ENCODE data around the gene ETNK1.
"Not testable (repeated sequence)": the region's sequence is repeated elsewhere in the genome, so short reads cannot be mapped to it uniquely, and the experiment has no call there.

DNA sequence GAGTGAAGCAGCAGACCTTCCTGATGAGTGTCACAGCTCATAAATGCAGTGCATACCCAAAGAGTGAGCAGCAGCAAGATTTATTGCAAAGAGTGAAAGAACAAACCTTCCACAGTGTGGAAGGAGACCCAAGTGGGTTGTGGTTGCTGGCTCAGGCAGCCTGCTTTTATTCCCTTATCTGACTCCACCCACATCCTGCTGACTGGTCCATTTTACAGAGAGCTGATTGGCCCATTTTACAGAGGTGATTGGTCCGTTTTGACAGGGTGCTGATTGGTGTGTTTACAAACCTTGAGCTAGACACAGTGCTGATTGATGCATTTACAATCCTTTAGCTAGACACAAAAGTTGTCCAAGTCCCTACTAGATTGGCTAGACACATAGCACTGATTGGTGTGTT lies 67.5 kb downstream of the ETNK1 start:
- not testable (repeated sequence) for TF ChIP-seq MYC (IDR thresholded peaks at IDR 0.05; ENCODE audit: borderline replicate concordance, low read length); HDAC2 (IDR thresholded peaks at IDR 0.05); RAD21 (conservative IDR thresholded peaks at IDR 0.05 in 1 of 2, IDR thresholded peaks at IDR 0.05 in 1 of 2); EP300 (IDR thresholded peaks at IDR 0.05); SREBF2 (IDR thresholded peaks at IDR 0.05); POLR2A (IDR thresholded peaks at IDR 0.05; ENCODE audit: low read length); FOXS1 (CRISPR knock-in tag; IDR thresholded peaks at IDR 0.05); CHD2 (IDR thresholded peaks at IDR 0.05; ENCODE audit: low read length, partially characterized antibody); PHF8 (IDR thresholded peaks at IDR 0.05; ENCODE audit: borderline replicate concordance, low read depth)
- TF ChIP-seq, protein P1, sequence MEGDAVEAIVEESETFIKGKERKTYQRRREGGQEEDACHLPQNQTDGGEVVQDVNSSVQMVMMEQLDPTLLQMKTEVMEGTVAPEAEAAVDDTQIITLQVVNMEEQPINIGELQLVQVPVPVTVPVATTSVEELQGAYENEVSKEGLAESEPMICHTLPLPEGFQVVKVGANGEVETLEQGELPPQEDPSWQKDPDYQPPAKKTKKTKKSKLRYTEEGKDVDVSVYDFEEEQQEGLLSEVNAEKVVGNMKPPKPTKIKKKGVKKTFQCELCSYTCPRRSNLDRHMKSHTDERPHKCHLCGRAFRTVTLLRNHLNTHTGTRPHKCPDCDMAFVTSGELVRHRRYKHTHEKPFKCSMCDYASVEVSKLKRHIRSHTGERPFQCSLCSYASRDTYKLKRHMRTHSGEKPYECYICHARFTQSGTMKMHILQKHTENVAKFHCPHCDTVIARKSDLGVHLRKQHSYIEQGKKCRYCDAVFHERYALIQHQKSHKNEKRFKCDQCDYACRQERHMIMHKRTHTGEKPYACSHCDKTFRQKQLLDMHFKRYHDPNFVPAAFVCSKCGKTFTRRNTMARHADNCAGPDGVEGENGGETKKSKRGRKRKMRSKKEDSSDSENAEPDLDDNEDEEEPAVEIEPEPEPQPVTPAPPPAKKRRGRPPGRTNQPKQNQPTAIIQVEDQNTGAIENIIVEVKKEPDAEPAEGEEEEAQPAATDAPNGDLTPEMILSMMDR (IDR thresholded peaks at IDR 0.05) = not testable (repeated sequence)
- TF ChIP-seq, protein P2, sequence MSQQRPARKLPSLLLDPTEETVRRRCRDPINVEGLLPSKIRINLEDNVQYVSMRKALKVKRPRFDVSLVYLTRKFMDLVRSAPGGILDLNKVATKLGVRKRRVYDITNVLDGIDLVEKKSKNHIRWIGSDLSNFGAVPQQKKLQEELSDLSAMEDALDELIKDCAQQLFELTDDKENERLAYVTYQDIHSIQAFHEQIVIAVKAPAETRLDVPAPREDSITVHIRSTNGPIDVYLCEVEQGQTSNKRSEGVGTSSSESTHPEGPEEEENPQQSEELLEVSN (IDR thresholded peaks at IDR 0.05; ENCODE audit: borderline replicate concordance, low read depth) = not testable (repeated sequence)
- TF ChIP-seq, protein P3, sequence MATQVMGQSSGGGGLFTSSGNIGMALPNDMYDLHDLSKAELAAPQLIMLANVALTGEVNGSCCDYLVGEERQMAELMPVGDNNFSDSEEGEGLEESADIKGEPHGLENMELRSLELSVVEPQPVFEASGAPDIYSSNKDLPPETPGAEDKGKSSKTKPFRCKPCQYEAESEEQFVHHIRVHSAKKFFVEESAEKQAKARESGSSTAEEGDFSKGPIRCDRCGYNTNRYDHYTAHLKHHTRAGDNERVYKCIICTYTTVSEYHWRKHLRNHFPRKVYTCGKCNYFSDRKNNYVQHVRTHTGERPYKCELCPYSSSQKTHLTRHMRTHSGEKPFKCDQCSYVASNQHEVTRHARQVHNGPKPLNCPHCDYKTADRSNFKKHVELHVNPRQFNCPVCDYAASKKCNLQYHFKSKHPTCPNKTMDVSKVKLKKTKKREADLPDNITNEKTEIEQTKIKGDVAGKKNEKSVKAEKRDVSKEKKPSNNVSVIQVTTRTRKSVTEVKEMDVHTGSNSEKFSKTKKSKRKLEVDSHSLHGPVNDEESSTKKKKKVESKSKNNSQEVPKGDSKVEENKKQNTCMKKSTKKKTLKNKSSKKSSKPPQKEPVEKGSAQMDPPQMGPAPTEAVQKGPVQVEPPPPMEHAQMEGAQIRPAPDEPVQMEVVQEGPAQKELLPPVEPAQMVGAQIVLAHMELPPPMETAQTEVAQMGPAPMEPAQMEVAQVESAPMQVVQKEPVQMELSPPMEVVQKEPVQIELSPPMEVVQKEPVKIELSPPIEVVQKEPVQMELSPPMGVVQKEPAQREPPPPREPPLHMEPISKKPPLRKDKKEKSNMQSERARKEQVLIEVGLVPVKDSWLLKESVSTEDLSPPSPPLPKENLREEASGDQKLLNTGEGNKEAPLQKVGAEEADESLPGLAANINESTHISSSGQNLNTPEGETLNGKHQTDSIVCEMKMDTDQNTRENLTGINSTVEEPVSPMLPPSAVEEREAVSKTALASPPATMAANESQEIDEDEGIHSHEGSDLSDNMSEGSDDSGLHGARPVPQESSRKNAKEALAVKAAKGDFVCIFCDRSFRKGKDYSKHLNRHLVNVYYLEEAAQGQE (IDR thresholded peaks at IDR 0.05) = not testable (repeated sequence)
- TF ChIP-seq, protein P4, sequence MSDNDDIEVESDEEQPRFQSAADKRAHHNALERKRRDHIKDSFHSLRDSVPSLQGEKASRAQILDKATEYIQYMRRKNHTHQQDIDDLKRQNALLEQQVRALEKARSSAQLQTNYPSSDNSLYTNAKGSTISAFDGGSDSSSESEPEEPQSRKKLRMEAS (IDR thresholded peaks at IDR 0.05) = not testable (repeated sequence)
